ENCODE data around the gene PSMD1.

The PSMD1 gene

GRCh38 chr2:231051116-231051515 is 5.6 kb upstream of the PSMD1 start:
- CTCF ChIA-PET = interaction anchor here (1.0 to 3.9 kb wide), 12 partner anchors 10 to 357 kb away, joined by 3 to 58 read pairs (median 7); no protein-coding TSS in a partner anchor
- TF ChIP-seq CTCF (IDR thresholded peaks at IDR 0.05; ENCODE audit: control extremely low read depth, extremely low read depth, low read depth, missing control alignments) = no peak
- no peak for DNase-seq (ENCODE audit: extremely low spot score)
- POLR2A ChIA-PET = no interaction called here

GRCh38 chr2:231052494-231053451 is 3.9 kb upstream of the PSMD1 start:
- ChIA-PET CTCF (interaction anchor here (0.6 to 3.9 kb wide), 61 partner anchors 8 to 430 kb away, joined by 3 to 58 read pairs (median 4); partner anchors contain the start of genes GPR55 and ITM2C), POLR2A (interaction anchor here (0.6 kb wide), 1 partner anchor 47 kb away, joined by 4 read pairs; no protein-coding TSS in a partner anchor)
- TF ChIP-seq CTCF (IDR thresholded peaks at IDR 0.05; ENCODE audit: control extremely low read depth, extremely low read depth, low read depth, missing control alignments) = peak; percentile 93
- DNase-seq (ENCODE audit: extremely low spot score) = peak; percentile 89

DNA sequence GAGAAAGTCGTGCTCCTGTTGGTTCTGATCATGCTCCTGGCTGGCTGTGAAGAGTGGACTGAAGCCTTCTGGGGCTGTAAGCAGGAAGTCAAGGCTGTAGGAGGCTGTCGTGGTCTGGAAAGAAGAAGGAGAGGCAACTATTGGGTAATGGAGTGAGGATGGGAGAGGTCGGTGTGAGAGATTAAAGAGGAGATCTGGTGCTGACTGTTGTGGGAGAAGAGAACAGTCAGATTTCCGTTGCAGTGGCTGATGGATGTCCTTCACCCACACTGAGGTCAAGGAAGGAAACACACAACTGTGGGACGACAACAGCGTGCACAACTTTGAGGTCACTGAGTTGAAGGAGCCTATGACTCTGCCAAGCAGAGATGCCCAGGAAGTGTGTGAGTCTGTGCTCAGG is 2.8 kb upstream of the PSMD1 start:
- ChIA-PET CTCF (interaction anchor here (0.7 to 2.4 kb wide), 12 partner anchors 23 to 229 kb away, joined by 3 to 22 read pairs (median 10); partner anchors contain the start of gene ITM2C), POLR2A (no interaction called here)
- no peak for DNase-seq (ENCODE audit: extremely low spot score)
- TF ChIP-seq CTCF (IDR thresholded peaks at IDR 0.05; ENCODE audit: control extremely low read depth, extremely low read depth, low read depth, missing control alignments) = no peak

DNA sequence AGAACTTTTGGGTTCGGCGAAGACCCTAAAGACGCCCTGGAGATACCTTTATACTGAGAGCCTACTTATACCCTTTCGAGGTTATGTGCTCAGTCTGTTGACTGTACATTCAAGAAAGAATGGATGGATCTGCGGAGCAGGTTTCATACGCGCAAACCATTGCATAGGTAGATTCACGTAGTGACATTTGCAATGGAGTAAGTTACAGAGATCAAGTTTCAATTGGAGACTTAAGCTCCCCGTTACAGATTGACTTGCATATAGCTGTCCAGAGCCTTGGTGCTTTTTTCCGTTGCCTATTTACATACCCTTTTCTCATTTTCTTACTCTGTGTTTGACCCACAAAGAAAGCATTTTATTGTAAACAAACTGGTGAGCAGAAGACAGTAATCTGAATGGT is 923 bp downstream of the PSMD1 start:
- DNase-seq (ENCODE audit: extremely low spot score) = no peak
- TF ChIP-seq CTCF (IDR thresholded peaks at IDR 0.05; ENCODE audit: control extremely low read depth, extremely low read depth, low read depth, missing control alignments) = no peak
- ChIA-PET POLR2A (no interaction called here), CTCF (interaction anchor here (0.7 to 2.7 kb wide), 21 partner anchors 9 to 532 kb away, joined by 3 to 18 read pairs (median 3); partner anchors contain the start of gene B3GNT7)

DNA sequence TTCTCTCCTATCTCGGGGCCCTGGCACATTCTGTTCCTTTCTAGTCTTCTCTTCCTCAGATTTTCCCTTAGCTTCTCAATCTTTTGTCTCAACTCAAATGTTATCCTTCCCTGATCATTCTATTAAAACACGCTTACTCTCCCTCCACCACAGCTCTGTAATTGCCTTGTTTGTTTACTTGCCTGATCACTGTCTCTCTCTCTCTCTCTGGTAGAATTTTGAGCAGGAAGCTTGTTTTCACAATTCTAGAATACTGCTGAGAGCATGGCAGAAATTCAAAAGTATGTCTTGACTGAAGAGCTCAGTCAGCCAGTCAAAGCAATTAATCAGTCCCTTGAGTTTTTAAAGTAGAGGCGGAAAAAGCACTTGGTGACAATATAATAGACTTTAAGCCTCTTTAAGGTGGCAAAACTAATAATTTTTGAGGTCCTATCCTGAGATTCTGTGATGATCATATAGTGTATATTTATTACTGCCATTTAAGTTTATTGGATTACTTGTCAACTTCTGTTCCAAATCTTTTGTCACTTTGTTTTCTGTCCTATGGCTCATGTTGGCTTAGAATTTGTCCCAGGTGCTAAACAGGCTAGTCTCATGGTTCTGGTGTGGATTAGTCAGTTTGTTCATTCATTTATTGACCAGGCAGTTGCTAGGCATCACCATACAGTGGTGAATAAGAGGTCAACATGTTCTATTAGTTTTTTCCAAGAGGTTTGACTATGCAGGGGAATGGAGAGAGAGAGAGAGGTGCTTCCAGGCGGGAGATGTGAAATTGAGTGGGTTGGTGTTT is 2.3 kb downstream of the PSMD1 start:
- POLR2A ChIA-PET = no interaction called here
- no peak for DNase-seq (ENCODE audit: extremely low spot score)

More for the DNA sequence above, 2.3 kb downstream of the PSMD1 start:
- TF ChIP-seq CTCF (IDR thresholded peaks at IDR 0.05; ENCODE audit: control extremely low read depth, extremely low read depth, low read depth, missing control alignments) = no peak
- CTCF ChIA-PET = interaction anchor here (0.8 to 2.7 kb wide), 7 partner anchors 9 to 353 kb away, joined by 3 to 14 read pairs (median 6); no protein-coding TSS in a partner anchor

Data from GM10248 (cell line).